Osteoblast (primary cell): Measurements from ENCODE around the gene PLGRKT. TPM values are rescaled to one million over a fixed set of nuclear protein-coding genes. Genes with fewer than 3 reads are reported as not detected.
"Not testable (repeated sequence)": the region's sequence is repeated elsewhere in the genome, so short reads cannot be mapped to it uniquely, and the experiment has no call there.

Source experiments
- DNase-seq: peaks from one replicate; pipeline ENCODE4 v3.0.0; 2011; ENCODE audit warnings: low spot score, mixed read lengths; ENCODE audit not compliant: insufficient read length; ENCODE audit errors: missing footprints
- H2AFZ ChIP-seq: 2 replicates; pipeline ENCODE4 v1.6.0; 2011; ENCODE audit warnings: mild to moderate bottlenecking, low read length
- H3K27ac ChIP-seq: 2 replicates; pipeline ENCODE4 v1.5.1; 2011; ENCODE audit warnings: mild to moderate bottlenecking, low read depth, low read length, moderate library complexity
- H3K27me3 ChIP-seq: 2 replicates; pipeline ENCODE4 v1.6.0; 2012; ENCODE audit warnings: mild to moderate bottlenecking, control low read depth, inconsistent platforms, low read length, moderate library complexity; ENCODE audit not compliant: insufficient read depth
- H3K36me3 ChIP-seq: 2 replicates; pipeline ENCODE4 v1.5.1; 2011; ENCODE audit warnings: mild to moderate bottlenecking, low read length, control low read depth, moderate library complexity; ENCODE audit not compliant: insufficient read depth
- H3K4me1 ChIP-seq: 2 replicates; pipeline ENCODE4 v1.5.1; 2011; ENCODE audit warnings: mild to moderate bottlenecking, low read length, control low read depth, moderate library complexity; ENCODE audit not compliant: insufficient read depth
- H3K4me2 ChIP-seq: 2 replicates; pipeline ENCODE4 v1.6.0; 2011; ENCODE audit warnings: mild to moderate bottlenecking, low read length; ENCODE audit not compliant: insufficient read depth
- H3K4me3 ChIP-seq: fragments of 200-600 bp; sonication (generic); 3 replicates; pipeline ENCODE4 v1.5.1; 2012; ENCODE audit warnings: mild to moderate bottlenecking, low read length, inconsistent platforms; ENCODE audit not compliant: insufficient read depth
- H3K79me2 ChIP-seq: 2 replicates; pipeline ENCODE4 v1.6.0; 2012; ENCODE audit warnings: mild to moderate bottlenecking, low read length, control low read depth, inconsistent platforms; ENCODE audit not compliant: insufficient read depth
- H3K9me3 ChIP-seq: 2 replicates; pipeline ENCODE4 v1.5.1; 2011; ENCODE audit warnings: low read depth, low read length, control low read depth
- H4K20me1 ChIP-seq: 2 replicates; pipeline ENCODE4 v1.6.0; 2012; ENCODE audit warnings: mild to moderate bottlenecking, low read length, control low read depth; ENCODE audit not compliant: insufficient read depth
- CTCF ChIP-seq: IDR thresholded peaks from 2 replicates; pipeline ENCODE4 v1.5.1; 2011; ENCODE audit warnings: mild to moderate bottlenecking, low read depth, low read length, moderate library complexity; ENCODE audit errors: extremely low read depth
- total RNA-seq: library from RNA; depleted of rRNA; stranded (reverse); fragments of >200 nt; gene quantifications from 2 replicates; pipeline ENCODE4 v1.2.3, GENCODE V29; 2012

Gene PLGRKT
- total RNA-seq, 1 donor, result 15.6 TPM

- H2AFZ ChIP-seq, result no peak overlapping the region
- no peaks in the 10 kb centered on the region for H3K27me3 ChIP-seq
- H3K79me2 ChIP-seq, result peaks cover 10% of the 10 kb centered on the region
- no peak for TF ChIP-seq CTCF
- no peak overlapping the region for H3K4me2 ChIP-seq
- H3K27ac ChIP-seq, result no peak overlapping the region
- no peak overlapping the region for H3K4me3 ChIP-seq
- no peaks in the 10 kb centered on the region for H4K20me1 ChIP-seq
- DNase-seq, result no peak
- no peaks in the 10 kb centered on the region for H3K9me3 ChIP-seq
- no peaks in the 10 kb centered on the region for H3K36me3 ChIP-seq
- peaks cover 19% of the 10 kb centered on the region for H3K4me1 ChIP-seq
These were observed 8.9 kb upstream of the PLGRKT start for GRCh38 chr9:5446451-5447236.

- no peak for DNase-seq
- no peaks in the 10 kb centered on the region for H4K20me1 ChIP-seq
- no peak for TF ChIP-seq CTCF
- no peaks in the 10 kb centered on the region for H3K27me3 ChIP-seq
- no peaks in the 10 kb centered on the region for H3K9me3 ChIP-seq
- H3K36me3 ChIP-seq, result no peaks in the 10 kb centered on the region
- H3K4me2 ChIP-seq, result no peak overlapping the region
- no peak overlapping the region for H3K27ac ChIP-seq
- peaks cover 15% of the 10 kb centered on the region for H3K4me1 ChIP-seq
- no peak overlapping the region for H3K4me3 ChIP-seq
- no peak overlapping the region for H2AFZ ChIP-seq
- H3K79me2 ChIP-seq, result peaks cover 4% of the 10 kb centered on the region
These were observed 8.2 kb upstream of the PLGRKT start for GRCh38 chr9:5445886-5446285.

GRCh38 chr9:5445096-5445495 is 7.4 kb upstream of the PLGRKT start:
- H4K20me1 ChIP-seq, H3K27me3 ChIP-seq, H3K4me2 ChIP-seq, H3K27ac ChIP-seq, H2AFZ ChIP-seq, DNase-seq, H3K79me2 ChIP-seq, H3K4me3 ChIP-seq, H3K9me3 ChIP-seq, H3K36me3 ChIP-seq: not testable (repeated sequence)
- H3K4me1 ChIP-seq, result peaks cover 15% of the 10 kb centered on the region

- DNase-seq, result no peak
- H4K20me1 ChIP-seq, result no peaks in the 10 kb centered on the region
- H2AFZ ChIP-seq, result no peak overlapping the region
- no peaks in the 10 kb centered on the region for H3K9me3 ChIP-seq
- H3K4me1 ChIP-seq, result peaks cover 5% of the 10 kb centered on the region
- H3K79me2 ChIP-seq, result no peaks in the 10 kb centered on the region
- H3K4me3 ChIP-seq, result no peak overlapping the region
- no peak overlapping the region for H3K4me2 ChIP-seq
- TF ChIP-seq CTCF, result no peak
- no peaks in the 10 kb centered on the region for H3K36me3 ChIP-seq
- no peaks in the 10 kb centered on the region for H3K27me3 ChIP-seq
- H3K27ac ChIP-seq, result no peak overlapping the region
These were observed 6.1 kb upstream of the PLGRKT start for GRCh38 chr9:5443850-5444249.
